Osteoblast (primary cell): ENCODE data around the gene SMIM30. TPM values are rescaled to one million over a fixed set of nuclear protein-coding genes. Genes with fewer than 3 reads are reported as not detected.
"Not testable (repeated sequence)": the region's sequence is repeated elsewhere in the genome, so short reads cannot be mapped to it uniquely, and the experiment has no call there.

Experiments used
- DNase-seq: peaks from one replicate; pipeline ENCODE4 v3.0.0; 2011; ENCODE audit warnings: low spot score, mixed read lengths; ENCODE audit not compliant: insufficient read length; ENCODE audit errors: missing footprints
- H2AFZ ChIP-seq: 2 replicates; pipeline ENCODE4 v1.6.0; 2011; ENCODE audit warnings: mild to moderate bottlenecking, low read length
- H3K27ac ChIP-seq: 2 replicates; pipeline ENCODE4 v1.5.1; 2011; ENCODE audit warnings: mild to moderate bottlenecking, low read depth, low read length, moderate library complexity
- H3K27me3 ChIP-seq: 2 replicates; pipeline ENCODE4 v1.6.0; 2012; ENCODE audit warnings: mild to moderate bottlenecking, control low read depth, inconsistent platforms, low read length, moderate library complexity; ENCODE audit not compliant: insufficient read depth
- H3K36me3 ChIP-seq: 2 replicates; pipeline ENCODE4 v1.5.1; 2011; ENCODE audit warnings: mild to moderate bottlenecking, low read length, control low read depth, moderate library complexity; ENCODE audit not compliant: insufficient read depth
- H3K4me1 ChIP-seq: 2 replicates; pipeline ENCODE4 v1.5.1; 2011; ENCODE audit warnings: mild to moderate bottlenecking, low read length, control low read depth, moderate library complexity; ENCODE audit not compliant: insufficient read depth
- H3K4me2 ChIP-seq: 2 replicates; pipeline ENCODE4 v1.6.0; 2011; ENCODE audit warnings: mild to moderate bottlenecking, low read length; ENCODE audit not compliant: insufficient read depth
- H3K4me3 ChIP-seq: fragments of 200-600 bp; sonication (generic); 3 replicates; pipeline ENCODE4 v1.5.1; 2012; ENCODE audit warnings: mild to moderate bottlenecking, low read length, inconsistent platforms; ENCODE audit not compliant: insufficient read depth
- H3K79me2 ChIP-seq: 2 replicates; pipeline ENCODE4 v1.6.0; 2012; ENCODE audit warnings: mild to moderate bottlenecking, low read length, control low read depth, inconsistent platforms; ENCODE audit not compliant: insufficient read depth
- H3K9me3 ChIP-seq: 2 replicates; pipeline ENCODE4 v1.5.1; 2011; ENCODE audit warnings: low read depth, low read length, control low read depth
- H4K20me1 ChIP-seq: 2 replicates; pipeline ENCODE4 v1.6.0; 2012; ENCODE audit warnings: mild to moderate bottlenecking, low read length, control low read depth; ENCODE audit not compliant: insufficient read depth
- total RNA-seq: library from RNA; depleted of rRNA; stranded (reverse); fragments of >200 nt; gene quantifications from 2 replicates; pipeline ENCODE4 v1.2.3, GENCODE V29; 2012
- TF ChIP-seq, protein P1 (sequence below): IDR thresholded peaks from 2 replicates; pipeline ENCODE4 v1.5.1; 2011; ENCODE audit warnings: mild to moderate bottlenecking, low read depth, low read length, moderate library complexity; ENCODE audit errors: extremely low read depth

Gene SMIM30, protein sequence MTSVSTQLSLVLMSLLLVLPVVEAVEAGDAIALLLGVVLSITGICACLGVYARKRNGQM
- total RNA-seq: 42.3 and 47.1 TPM in 2 replicates

DNA sequence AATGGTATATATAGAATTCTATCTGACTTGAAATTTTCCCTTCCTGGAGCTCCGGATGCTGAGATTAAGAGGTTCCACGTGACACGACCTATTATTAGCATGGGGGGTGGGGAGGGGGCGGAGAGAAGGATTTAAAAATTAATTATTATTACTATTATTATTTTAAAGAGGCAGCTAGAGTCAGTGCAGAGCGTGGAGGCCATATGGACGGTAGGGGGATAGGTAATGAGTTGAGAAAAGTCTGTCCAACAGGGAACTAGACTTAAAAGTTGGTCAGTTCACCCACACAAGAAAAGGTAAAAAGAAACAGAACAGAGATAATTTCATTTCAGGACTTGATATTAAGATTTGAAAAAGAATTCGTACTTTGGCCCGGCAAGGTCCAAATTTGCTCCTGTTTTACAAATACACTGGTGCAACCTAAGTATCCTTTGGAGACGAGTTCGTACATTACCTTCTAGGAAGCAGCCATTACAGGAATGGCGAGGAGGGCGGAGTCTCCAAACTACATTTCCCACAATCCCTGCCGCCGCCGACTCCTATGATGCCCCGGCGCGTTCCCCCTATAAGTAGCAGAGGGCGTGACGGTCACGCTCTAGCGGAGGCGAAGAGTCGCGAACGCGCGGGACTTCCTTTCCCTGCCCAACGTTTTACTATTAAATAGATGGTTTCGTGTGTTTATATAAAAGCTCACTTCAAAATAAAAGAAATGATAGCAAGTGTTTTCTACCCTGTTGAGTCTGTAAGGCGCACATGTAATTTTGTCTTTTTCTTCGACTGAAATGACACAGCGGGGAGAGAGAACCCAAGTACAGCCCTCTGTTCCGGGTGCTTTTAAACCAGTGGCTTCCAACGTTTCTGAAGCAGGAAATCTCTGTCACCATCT, at the start of gene SMIM30:
Gene SMIM30, minus strand, starts transcription at position 481 of the 886 bp plus-strand sequence. CDS start 976 bp downstream, outside the sequence.
- Histone ChIP-seq H2AFZ (peak within 1 kb of the TSS; percentile 90), H3K27me3 (no peaks in the 10 kb centered on the region), H3K27ac (peak within 1 kb of the TSS; percentile 67), H3K4me2 (peak within 1 kb of the TSS; percentile 86), H3K79me2 (peaks cover 5% of the 10 kb centered on the region), H4K20me1 (no peaks in the 10 kb centered on the region), H3K4me1 (peaks cover 5% of the 10 kb centered on the region), H3K4me3 (peak within 1 kb of the TSS; percentile 80), H3K36me3 (peaks cover 6% of the 10 kb centered on the region), H3K9me3 (no peaks in the 10 kb centered on the region)
- TF ChIP-seq, protein P1, sequence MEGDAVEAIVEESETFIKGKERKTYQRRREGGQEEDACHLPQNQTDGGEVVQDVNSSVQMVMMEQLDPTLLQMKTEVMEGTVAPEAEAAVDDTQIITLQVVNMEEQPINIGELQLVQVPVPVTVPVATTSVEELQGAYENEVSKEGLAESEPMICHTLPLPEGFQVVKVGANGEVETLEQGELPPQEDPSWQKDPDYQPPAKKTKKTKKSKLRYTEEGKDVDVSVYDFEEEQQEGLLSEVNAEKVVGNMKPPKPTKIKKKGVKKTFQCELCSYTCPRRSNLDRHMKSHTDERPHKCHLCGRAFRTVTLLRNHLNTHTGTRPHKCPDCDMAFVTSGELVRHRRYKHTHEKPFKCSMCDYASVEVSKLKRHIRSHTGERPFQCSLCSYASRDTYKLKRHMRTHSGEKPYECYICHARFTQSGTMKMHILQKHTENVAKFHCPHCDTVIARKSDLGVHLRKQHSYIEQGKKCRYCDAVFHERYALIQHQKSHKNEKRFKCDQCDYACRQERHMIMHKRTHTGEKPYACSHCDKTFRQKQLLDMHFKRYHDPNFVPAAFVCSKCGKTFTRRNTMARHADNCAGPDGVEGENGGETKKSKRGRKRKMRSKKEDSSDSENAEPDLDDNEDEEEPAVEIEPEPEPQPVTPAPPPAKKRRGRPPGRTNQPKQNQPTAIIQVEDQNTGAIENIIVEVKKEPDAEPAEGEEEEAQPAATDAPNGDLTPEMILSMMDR: no peak
- DNase-seq: peak; percentile 86

DNA sequence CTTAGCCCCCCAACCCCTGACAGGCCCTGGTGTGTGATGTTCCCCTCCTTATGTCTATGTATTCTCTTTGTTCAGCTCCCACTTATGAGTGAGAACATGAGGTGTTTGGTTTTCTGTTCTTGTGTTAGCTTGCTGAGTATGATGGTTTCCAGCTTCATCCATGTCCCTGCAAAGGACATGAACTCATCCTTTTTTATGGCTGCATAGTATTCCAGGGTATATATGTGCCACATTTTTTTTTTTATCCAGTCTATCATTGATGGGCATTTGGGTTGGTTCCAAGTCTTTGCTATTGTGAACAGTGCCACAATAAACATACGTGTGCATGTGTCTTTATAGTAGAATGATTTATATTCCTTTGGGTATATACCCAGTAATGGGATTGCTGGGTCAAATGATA, 47.8 kb upstream of the SMIM30 start:
- H3K79me2 ChIP-seq, H3K4me3 ChIP-seq, H3K27me3 ChIP-seq, H4K20me1 ChIP-seq, H3K4me1 ChIP-seq, H3K27ac ChIP-seq, H2AFZ ChIP-seq, H3K36me3 ChIP-seq, DNase-seq, H3K4me2 ChIP-seq, H3K9me3 ChIP-seq: not testable (repeated sequence)

DNA sequence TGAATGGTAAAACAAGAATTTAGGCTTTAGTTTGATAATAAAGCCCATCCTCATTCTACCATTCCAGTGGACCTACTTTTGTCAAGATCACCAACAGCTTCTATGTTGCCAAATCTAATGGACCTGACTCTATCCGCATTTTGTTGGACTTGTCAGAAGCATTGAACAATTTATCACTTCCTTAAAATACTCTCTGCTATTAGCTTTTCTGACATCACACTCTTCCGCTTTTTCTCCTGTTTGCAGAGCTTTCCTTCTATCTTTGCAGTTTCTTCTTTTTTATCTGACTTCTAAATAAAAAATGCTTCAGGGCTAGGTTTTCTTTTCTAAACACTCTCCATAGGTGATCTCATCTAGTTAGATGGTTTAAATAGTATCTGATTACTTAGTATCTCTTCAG, 42.7 kb upstream of the SMIM30 start:
- no peaks in the 10 kb centered on the region for H3K27me3 ChIP-seq
- no peaks in the 10 kb centered on the region for H4K20me1 ChIP-seq
- H3K4me3 ChIP-seq: no peak overlapping the region
- no peaks in the 10 kb centered on the region for H3K36me3 ChIP-seq
- no peak overlapping the region for H3K27ac ChIP-seq
- no peak for DNase-seq
- H3K79me2 ChIP-seq: no peaks in the 10 kb centered on the region
- H3K9me3 ChIP-seq: no peaks in the 10 kb centered on the region
- TF ChIP-seq, protein P1: no peak
- H3K4me2 ChIP-seq: no peak overlapping the region
- H2AFZ ChIP-seq: no peak overlapping the region
- H3K4me1 ChIP-seq: no peaks in the 10 kb centered on the region

DNA sequence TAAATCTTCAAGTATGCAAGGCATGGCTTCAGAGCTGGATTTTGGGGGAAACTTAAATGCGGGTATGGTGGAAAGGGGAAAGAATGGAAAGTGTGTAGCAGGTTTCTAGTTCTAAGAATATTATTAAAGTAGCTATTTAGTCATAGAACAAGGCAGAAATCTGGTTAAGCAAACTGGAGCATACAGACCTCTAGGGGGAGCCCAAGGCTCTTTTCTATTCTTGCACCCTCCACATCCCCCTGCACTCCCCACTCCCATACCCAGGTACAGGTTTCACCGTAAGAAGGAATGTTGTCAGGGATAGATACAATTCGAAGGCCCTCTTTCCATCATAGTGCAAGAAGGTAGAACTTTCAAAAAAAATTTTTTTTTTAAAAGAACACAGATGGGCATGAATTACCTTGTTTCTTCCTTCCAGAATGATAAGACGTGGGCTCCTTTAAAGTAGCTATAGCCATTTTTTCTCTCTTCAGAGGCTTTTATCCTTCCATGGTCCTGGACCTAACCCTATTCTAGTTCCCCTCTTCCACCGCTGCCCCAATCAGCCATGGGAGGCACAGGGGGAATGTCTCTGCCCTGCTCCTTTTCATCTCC, 41.5 kb upstream of the SMIM30 start:
- Histone ChIP-seq H3K9me3 (no peaks in the 10 kb centered on the region), H3K4me2 (no peak overlapping the region), H3K79me2 (no peaks in the 10 kb centered on the region), H3K27me3 (no peaks in the 10 kb centered on the region), H3K27ac (no peak overlapping the region), H2AFZ (no peak overlapping the region), H4K20me1 (no peaks in the 10 kb centered on the region), H3K4me3 (no peak overlapping the region), H3K36me3 (no peaks in the 10 kb centered on the region), H3K4me1 (no peaks in the 10 kb centered on the region)
- TF ChIP-seq, protein P1: peak; percentile 84
- DNase-seq: peak; percentile 22
